Epithelial cell of esophagus (primary cell): ENCODE results near the gene SDC3.

ENCODE experiments used
- DNase-seq: peaks from one replicate; pipeline ENCODE4 v3.0.0; 2010; ENCODE audit warnings: low read depth
- H3K4me3 ChIP-seq: 2 replicates; pipeline ENCODE4 v1.5.1; 2011; ENCODE audit warnings: mild to moderate bottlenecking, low read length, control low read depth
- TF ChIP-seq, protein P1 (sequence below): IDR thresholded peaks from 2 replicates; pipeline ENCODE4 v1.5.1; 2011; ENCODE audit warnings: low read depth, mild to moderate bottlenecking, low read length, control low read depth, inconsistent platforms; ENCODE audit not compliant: insufficient read depth; ENCODE audit errors: missing control alignments

SDC3 gene

DNA sequence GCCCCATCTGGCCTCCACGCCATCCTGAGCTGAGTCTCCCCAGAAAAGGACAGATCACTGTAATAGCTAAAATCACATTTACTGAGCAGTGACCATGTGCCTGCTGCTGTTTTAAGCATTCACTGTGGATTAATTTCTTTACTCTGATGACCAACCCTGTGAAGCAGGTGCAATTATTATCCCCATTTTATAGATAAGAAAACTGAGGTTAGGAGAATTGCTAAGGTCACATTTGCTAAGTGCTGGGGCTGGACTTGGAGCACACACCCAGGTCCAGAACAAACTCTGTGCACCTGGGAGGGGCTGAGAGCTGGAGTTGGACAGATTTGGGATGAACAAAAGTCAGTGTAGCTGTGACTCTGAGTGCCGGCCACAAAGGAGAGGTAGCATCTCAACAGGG, 58.0 kb downstream of the SDC3 start:
- TF ChIP-seq, protein P1, sequence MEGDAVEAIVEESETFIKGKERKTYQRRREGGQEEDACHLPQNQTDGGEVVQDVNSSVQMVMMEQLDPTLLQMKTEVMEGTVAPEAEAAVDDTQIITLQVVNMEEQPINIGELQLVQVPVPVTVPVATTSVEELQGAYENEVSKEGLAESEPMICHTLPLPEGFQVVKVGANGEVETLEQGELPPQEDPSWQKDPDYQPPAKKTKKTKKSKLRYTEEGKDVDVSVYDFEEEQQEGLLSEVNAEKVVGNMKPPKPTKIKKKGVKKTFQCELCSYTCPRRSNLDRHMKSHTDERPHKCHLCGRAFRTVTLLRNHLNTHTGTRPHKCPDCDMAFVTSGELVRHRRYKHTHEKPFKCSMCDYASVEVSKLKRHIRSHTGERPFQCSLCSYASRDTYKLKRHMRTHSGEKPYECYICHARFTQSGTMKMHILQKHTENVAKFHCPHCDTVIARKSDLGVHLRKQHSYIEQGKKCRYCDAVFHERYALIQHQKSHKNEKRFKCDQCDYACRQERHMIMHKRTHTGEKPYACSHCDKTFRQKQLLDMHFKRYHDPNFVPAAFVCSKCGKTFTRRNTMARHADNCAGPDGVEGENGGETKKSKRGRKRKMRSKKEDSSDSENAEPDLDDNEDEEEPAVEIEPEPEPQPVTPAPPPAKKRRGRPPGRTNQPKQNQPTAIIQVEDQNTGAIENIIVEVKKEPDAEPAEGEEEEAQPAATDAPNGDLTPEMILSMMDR, result no peak
- no peak overlapping the region for H3K4me3 ChIP-seq
- DNase-seq, result no peak

DNA sequence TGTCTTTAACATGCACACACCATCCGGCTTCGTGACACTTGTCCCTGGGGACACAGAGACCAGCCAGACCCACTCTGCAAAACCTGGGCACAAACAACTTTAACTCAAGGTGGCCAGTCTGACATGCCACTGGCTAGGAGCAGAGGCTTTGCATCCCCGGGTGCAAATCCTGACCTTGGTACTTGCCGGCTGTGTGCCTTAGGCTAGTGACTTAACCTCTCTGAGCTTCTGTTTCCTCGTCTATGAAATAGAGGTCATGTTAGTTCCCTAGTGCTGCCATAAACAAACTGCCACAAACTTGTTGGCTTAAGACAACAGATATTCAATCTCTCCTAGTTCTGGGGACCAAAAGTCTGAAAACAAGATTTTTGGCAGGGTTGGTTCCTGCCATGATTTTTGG, 60.4 kb downstream of the SDC3 start:
- H3K4me3 ChIP-seq, result no peak overlapping the region
- DNase-seq, result no peak
- TF ChIP-seq, protein P1, result no peak

DNA sequence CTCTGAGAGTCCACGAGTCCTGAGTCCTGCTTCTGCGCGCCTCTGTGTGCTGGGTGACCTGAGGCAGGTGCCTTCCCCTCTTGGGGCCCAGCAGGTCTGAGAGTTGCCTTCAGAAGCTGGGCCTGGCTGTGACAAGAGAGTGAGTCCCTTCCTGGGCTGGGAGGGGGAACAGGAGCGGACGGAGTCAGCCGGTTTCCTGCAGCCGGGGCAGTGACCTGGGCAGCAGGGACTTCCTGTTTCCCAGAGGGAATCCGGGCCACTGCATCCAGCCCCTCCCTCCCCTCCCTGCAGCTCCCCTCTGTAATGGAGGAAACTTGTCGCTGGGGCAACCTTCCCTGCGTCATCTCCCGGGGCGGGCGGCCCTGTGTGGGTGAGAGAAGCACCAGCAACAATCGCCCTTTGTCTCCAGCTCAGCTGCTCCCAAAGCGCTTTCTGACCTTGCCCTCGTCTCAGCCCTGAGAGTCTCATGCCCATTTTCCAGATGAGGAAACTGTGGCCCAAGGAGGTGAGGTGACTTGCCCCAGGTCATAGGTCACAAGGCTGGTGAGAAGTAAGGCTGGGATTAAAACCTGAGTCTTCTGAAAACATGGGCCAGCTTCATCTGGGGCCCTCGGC, 61.1 kb downstream of the SDC3 start:
- H3K4me3 ChIP-seq, result no peak overlapping the region
- peak; percentile 30 for DNase-seq
- TF ChIP-seq, protein P1, result no peak

DNA sequence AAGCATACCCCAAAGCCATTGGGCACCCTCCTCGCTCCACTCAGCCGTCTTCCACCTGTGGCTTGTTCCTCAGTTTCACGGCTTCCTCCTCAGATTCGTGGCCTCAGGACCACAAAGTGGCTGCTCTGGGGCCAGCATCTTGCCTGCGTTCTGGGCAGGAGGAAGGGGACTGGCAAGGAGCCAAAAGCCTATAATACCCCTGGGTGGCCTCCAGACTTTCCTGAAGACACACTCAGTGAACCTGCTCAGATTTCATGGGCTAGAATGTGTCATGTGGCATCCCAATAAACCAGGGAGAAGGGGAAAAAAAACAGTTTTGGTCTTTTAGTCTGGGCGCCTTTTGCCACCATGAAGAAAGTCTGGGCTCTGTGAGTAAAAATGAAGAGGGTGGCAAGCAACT, 62.0 kb downstream of the SDC3 start:
- no peak for DNase-seq
- no peak overlapping the region for H3K4me3 ChIP-seq
- TF ChIP-seq, protein P1, result no peak

DNA sequence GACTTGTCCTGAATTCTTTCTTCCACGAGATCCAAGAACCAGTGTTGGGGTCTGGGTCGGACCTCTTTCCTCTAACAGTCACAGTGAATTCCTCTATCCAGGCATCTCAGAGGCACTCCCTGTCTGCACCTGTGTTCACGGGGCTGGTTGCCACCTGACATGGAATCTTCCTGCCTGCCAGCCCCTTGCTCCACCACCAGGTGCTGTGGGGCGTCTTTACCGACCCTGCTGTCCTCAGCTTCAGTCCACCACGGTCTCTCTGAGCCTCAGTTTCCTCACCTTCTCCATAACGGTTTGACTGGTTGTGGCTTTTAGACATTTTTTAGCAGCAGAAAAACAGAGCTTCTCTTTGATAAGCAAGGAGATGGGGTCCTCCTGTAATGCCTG, 62.7 kb downstream of the SDC3 start:
- DNase-seq, result no peak
- no peak overlapping the region for H3K4me3 ChIP-seq
- TF ChIP-seq, protein P1, result no peak

DNA sequence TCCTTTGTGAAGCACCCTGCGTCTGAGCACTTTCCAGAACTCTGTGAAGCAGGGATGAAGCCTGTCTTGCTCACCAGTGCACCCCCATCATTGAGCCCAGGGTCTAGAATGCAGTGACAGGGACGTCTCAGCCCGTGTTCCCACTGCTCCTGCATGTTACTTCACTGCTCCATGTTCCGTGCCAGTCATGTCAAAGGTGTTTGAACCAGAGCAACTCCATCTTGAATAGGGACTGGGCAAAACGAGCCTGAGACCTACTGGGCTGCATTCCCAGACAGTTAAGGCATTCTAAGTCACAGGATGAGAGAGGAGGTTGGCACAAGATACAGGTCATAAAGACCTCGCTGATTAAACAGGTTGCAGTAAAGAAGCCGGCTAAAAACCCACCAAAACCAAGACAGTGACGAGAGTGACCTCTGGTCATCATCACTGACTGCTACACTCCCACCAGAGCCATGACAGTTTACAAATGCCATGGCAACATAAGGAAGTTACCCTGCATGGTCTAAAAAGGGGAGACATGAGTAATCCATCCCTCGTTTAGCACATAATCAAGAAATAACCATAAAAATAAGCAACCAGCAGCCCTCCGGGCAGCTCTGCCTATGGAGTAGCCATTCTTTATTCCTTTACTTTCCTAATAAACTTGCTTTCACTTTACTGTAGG, 63.2 kb downstream of the SDC3 start:
- no peak overlapping the region for H3K4me3 ChIP-seq
- TF ChIP-seq, protein P1, result no peak
- DNase-seq, result no peak

DNA sequence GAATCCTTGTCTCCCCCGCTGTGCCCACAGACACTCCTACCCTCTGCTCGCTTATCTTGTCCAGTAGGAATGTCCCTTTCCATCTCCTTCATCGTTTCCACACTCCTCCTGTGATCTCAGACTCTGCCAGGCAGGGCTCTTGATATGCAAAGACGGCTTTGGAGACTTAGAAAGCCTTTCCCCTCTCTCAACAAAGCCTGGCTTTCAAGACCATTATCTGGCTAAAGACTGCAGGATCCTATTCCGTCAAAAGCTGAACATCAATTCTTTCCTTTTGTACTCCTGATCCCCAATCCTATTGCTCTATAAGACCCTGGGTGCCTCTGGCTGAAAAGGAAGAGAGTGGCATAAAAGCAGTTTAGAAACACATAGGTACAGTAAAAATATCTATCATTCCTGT, 63.9 kb downstream of the SDC3 start:
- no peak overlapping the region for H3K4me3 ChIP-seq
- TF ChIP-seq, protein P1, result no peak
- DNase-seq, result no peak
